CD1c-positive myeloid dendritic cell (primary cell): Measurements from ENCODE around the gene PCDH19.
"Not testable (repeated sequence)": the region's sequence is repeated elsewhere in the genome, so short reads cannot be mapped to it uniquely, and the experiment has no call there.

Experiments used
- DNase-seq: peaks from one replicate; pipeline ENCODE4 v3.0.0-alpha.2; 2016; ENCODE audit errors: extremely low spot score

PCDH19 gene, protein sequence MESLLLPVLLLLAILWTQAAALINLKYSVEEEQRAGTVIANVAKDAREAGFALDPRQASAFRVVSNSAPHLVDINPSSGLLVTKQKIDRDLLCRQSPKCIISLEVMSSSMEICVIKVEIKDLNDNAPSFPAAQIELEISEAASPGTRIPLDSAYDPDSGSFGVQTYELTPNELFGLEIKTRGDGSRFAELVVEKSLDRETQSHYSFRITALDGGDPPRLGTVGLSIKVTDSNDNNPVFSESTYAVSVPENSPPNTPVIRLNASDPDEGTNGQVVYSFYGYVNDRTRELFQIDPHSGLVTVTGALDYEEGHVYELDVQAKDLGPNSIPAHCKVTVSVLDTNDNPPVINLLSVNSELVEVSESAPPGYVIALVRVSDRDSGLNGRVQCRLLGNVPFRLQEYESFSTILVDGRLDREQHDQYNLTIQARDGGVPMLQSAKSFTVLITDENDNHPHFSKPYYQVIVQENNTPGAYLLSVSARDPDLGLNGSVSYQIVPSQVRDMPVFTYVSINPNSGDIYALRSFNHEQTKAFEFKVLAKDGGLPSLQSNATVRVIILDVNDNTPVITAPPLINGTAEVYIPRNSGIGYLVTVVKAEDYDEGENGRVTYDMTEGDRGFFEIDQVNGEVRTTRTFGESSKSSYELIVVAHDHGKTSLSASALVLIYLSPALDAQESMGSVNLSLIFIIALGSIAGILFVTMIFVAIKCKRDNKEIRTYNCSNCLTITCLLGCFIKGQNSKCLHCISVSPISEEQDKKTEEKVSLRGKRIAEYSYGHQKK (N-terminal part only)

DNA sequence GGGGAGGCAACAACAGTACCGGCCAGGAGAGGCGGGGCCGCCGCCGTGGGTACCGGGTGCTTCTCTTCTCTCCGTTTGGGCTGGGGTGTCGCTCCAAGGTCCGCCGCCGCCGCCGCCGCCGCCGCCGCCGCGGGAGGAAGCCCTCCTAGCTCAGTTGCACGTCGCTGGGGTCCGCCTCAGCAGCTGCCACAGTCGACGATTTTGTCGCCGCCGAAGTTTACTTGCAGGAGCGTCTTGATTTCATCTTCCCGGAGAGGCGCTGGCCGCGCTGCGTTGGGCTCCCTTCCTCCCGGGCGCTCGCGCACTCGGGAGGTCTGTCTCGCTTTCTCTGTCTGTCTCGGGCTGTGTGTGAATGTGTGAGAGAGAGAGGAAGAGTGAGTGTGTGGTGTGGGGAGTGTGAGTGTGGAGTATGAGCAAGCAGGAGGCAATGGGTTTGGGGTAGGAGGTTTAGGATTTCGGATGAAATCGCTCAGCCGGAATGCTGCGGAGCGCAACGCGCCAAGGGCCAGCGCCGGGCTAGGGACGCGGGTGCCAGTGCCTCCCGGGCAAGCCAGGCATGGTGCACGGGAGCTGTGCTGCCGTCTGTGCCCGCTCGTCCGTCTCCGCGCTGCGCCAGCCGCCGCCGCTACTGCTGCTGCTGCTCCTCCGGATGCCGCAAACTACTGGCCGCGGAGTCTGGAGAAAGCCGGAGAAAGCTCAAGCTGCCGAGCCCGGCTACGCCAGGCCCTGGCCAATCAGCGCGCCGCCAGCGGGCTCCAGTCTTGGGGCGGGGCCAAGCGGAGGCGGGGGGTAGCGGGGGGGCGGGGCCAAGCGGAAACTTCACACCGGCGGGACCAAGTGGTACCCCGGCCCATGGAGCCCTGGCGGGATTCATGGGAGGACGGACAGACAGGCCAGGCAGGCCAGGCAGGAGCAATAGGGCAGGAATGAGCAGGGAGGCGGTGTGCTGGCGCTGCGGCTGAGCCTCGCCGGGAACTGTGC is at the start of gene PCDH19:
PCDH19 (minus strand) TSS at position 664 of the 981 bp plus-strand sequence. CDS start 1,676 bp downstream, outside the sequence.
- no peak for DNase-seq

DNA sequence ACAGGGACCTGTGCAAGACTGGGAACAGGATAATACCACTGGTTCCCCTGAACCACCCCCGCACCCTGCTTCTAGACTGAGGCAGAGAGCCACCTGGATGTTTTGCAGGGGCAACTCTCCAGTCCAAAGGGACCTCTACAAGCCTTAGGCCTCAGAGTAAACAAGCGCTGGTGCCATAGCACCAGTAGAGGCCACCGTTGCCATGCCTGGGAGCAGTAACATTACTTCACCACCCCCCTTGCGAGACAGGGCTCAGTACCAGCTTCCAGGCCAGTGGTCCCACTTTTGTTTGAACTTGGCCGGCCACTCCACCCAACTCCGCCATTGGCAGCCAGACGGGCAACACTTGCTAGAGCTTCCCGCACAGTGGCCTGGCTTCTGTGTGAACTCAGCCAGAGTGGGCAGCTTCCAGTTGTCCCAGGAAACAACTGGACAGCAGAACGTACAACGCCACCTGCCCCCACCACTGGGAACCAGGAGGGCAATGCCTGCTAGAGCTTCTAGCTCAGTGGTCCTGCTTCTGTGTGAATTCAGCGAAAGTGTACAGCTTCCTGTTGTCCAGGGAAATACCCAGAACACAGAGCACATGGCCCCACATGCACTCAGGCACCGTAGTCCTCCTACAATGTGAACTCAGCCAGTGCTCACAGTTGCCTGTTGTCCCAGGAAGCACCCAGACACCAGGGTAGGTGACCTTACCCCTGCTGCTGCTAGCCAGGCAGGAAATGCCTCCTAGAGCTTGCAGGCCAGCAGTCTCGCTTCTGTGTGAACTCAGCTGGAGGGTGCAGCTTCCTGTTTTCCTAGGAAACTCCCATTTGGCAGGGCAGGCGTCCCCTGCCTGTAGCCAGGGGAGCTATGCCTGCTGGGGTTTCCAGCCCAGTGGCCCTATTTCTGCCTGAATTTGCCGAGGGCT is 39.9 kb upstream of the PCDH19 start:
- no peak for DNase-seq

DNA sequence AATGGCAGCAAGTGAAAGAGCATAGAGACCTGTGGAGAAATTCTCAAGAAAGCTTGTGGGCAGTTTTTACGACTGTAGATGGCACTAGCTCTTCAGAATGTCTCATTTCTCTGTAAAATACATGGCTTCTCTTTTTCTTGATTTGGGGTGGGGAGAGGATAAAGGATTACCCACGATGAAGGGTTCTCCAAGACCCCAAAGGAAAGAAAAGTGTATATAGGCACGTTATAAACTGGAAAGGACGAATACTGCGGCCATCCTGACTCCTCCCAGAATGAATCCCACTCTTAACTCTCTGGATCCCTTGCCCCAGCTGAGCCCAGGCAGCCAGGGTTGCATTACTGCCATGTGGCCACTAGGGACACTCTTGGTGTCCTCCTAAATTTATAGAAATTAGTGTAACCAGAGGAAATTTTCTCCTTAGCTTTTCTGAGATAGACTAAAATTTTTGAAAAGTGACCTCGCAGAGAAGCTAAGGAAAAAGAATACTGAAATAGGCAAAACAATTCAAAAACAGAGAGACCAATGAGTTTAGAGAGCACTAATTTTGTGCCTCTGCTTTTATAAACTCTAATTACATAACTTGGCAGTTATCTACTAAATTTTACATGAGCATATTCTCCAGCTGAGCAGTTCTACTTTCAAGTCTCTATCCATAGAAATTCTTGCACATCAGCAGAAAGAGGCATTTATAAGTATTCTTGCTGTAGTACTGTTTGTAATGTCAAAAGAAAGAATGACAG is 37.8 kb upstream of the PCDH19 start:
- DNase-seq: peak; percentile 1

DNA sequence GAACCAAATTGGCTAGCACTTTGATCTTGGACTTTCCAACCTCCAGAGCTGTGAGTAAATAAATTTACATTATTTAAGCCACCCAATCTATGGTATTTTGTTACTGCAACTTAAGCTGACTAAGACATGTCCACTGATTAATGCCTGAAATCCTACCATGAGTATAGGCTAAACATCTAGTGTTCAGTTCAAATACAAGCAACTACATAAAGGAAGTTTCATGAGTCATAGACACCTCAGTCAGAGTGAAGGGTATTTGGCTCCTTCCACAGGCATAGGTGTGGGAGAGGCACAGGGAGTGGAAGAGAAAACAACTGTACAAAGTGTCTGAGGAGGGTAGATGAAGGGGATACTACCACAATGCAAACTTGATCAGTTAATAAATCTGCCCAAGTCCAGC is 35.5 kb upstream of the PCDH19 start:
- DNase-seq: no peak

DNA sequence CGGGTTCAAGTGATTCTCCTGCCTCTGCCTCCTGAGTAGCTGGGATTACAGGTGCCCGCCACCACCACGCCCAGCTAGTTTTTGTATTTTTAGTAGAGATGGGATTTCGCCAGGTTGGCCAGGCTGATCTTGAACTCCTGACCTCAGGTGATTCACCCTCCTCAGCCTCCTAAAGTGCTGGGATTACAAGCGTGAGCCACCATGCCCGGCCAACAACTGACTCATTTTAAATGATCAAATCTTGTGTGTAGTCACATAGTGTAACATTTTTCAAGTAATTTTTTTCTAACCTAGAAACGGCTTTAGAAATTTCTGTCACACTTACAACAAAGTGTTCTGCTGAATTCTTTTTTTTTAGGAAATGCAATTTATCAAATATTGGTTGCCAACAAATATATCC is 31.2 kb upstream of the PCDH19 start:
- not testable (repeated sequence) for DNase-seq

DNA sequence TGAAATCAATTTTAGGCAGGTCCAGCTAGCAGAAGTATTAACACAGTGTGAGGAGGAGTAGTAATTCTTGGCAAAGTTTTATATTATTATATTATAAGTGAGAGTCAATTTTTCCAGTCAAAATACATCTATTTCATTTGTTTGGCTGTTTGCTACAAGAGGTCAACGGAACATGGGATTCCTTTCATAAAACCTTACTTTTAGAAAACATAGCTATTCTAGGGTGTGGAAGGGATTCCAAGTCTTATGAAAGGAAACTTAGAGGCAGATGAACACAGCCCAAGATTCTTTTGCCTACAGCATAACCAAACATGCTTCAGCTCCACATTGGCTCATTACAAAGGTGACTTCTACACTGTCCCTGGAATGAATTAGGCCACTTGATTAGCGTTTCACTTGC is 29.9 kb upstream of the PCDH19 start:
- DNase-seq: no peak

DNA sequence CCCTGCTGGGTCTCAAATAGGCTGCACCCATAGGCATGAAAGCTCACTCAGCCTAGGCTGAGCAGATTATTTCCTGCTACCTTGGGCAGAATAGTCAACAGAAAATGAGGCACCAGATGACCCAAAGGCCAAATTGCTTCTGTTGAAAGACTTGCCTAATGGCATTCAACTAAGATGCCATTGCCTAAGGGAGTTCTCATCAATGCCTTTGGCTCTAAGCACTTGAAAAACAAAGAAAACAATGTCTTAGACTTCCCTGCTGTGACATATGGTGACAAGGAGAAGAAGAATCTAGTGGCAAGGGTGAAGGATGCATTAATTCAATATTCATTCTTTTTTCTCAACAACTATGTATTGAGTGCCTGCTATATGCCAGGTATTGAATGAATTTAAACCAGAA is 25.7 kb upstream of the PCDH19 start:
- DNase-seq: no peak

DNA sequence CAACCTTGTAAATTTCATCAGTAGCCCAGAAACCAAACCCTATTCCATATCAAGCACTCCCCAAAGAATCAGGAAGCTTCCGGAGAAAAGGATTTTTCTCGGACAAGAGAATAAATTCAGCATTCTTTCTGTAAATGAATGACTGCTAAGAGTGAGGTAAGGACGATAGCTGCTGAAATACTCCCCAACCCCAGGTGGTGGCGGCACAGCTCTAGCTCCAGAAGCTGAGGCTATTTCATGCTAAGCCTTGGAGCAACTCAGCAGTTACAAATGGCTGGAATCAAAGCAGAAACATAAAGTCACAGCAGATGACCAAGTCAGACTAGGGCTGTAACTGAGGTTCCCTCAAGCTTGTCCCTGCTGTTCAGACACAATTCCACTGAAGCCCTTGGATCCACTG is 13.9 kb upstream of the PCDH19 start:
- DNase-seq: no peak

DNA sequence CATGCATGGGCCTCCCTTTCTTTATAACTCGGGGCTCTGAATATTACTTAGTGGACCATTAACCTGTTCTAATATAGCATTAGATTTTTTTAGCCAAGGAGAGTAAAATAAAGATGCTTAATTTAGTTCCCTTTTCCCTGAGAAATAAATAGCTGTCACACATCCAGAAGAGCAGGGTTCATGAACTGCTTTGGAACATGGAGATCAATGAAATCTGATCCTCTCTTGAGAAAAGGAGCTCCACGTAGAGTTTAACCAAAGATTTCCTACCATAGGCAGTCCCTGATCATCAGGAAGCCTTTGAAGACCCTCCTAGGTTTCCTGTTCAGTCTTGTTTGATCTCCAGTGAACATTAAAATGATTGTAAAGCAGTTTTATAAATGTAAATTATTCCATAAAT is 8.5 kb upstream of the PCDH19 start:
- DNase-seq: no peak

DNA sequence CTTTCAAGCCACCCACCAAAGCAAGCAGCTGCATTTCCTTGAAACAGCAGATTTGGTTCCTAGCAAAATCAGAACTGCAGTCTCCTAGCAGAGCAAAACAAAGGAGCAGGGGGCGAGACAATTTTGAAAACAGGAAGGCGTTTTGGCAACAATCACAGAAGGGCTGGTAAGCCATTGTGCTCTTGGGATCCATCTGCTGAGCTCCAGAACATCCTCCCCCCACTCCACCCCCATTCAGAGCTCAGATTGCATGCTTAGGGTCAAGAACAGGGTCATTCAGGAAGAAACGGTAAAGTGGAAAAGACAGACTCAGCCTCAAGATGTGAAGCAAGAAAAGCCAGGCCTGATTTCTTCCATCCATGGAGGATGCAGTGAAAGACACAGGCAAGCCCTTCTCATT is 7.6 kb upstream of the PCDH19 start:
- no peak for DNase-seq

DNA sequence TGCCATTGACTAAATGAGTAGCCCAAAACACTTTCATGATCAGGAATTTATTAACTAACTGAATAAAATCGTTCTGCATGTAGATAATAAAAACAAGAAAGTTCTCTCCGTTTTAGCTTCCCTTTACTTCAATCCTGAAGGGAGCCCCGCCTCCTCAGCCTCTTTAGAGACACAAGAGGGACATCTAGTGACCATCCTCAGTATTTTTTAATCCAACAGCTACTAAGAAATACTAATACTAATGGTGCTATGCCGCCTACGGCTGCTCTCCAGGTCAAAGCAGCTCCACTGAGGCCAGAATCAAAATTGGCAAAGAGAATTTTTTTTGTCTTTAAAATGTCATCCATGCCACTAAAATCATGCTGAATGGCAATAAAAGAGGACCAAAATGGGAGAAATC is 3.2 kb upstream of the PCDH19 start:
- peak; percentile 43 for DNase-seq

DNA sequence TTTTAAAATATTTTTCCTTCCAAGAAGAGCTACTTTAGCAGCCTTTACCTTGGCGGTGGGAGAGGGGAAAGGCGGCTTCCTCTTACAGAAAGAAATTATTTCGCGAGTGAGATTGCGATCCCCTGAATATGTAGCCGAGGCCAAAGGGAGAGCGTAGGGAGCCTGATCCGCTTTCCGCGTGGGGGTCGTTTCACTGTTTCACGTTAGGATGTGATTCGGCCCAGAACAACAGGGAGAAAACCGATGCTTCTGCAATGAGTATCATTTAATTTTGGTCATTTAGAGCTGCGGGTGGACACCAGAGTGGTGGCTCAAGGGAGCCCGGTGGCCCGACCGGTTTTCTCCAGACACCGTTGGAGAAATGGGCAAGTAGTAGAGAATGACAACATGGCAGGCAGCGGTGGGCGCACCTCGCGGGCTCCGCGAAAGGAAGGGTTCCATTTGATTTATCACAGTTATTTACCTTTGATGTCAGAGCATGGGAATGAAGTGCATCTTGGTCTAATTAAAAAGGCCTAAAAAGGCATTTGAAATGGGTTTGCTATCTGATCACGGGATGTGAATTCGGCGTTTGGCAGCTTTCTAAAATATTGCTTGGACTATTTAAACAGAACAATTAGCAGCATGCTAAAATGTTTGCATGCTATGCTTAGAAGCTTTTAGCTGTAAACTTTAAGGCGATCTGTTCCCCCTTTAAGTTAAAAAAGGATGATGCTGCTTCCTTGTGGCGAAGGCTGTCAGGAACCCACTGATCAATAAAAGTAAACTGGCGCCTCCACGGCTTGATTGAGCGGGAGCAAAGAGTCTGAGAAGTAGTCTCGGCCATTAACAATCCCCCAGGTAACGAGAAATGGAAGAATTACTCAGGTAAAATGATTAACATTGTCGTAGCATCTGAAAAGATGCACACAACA is 2.0 kb upstream of the PCDH19 start:
- DNase-seq: no peak

DNA sequence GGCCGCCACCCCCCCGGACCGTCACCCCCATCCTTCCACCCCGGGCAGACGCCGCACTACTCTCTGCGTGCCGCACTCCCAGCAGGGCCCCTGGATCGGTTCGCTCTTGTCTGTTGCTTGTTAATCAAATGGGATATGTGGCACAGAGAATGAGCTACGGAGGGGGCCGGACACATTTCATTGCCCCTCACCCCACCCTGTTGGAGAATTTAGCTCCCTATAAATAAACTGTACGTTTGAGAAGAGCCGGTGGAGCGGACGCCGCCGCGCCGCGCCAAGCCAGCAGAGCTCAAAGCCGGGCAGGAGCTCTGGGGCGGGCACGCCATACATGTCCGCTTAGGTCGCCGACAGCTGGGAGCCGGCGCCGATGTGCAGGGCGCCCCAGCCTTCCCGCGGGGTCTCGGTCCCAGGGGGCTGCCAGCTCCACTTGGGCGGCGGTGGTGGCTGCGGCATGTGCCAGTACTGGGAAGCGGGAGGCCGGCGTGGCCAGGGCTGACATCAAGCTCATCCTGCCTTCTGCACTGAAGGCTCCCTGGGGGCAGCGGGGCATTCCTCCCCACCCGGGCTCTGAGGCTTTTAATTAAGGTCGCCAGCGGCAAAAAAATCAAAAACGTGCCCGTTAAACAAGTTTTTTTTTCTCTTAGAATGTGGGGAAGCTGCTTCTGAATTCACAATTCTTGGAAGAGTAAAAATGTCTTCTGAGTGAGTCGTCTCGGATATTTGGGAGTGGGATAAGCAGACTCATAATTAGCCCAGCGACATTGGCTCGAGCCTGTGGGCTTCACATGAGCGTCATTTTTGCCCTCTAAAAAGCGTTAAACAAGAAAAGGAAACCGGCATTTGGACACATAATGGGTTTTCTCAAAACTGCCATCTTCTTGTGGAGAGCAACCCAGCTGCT is 1.1 kb upstream of the PCDH19 start:
- no peak for DNase-seq

DNA sequence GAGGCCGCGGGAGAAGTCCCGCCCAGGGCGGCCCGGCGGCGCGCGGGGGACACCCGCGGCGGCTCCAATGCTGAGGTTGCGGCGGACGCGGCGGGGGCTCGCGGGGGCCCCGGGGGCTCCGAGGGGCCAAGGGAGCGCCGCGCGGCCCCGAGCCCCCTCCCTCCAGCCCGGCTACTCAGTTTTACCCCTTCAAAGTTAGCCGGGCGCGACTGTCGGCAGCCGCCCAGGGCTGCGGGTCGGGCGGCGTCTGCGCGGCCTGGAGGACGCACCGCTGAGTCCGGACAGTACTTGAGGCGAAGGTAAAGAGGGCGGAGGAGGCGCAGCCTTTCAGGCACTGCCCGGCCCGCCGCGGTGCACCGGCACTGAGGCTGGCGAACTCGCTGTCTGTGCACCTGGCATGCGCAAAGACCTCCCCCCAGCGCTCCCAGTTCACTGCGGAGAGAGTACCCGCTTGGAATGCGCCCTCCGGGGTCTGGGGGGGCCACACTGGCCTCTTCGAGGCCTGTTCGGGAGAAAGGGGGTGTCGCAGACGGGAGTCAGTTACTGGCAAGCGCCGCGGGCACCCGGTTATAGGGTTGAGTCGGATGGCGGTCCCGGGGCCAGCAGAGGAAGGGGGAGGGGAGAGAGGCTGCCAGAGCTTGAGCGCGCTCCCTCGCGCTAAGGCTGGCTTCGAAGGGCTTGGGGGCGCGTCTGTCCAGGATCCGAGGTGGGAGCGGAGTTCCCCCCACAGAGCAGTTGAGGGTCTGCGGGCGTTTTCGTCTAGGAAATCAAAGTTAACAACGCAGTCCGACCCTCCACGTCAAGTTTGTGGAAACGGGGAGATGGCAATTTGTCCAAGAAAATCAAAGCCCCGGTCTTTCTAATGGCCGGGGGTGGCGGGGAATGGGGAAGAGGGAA is 1.1 kb downstream of the PCDH19 start:
- DNase-seq: no peak

DNA sequence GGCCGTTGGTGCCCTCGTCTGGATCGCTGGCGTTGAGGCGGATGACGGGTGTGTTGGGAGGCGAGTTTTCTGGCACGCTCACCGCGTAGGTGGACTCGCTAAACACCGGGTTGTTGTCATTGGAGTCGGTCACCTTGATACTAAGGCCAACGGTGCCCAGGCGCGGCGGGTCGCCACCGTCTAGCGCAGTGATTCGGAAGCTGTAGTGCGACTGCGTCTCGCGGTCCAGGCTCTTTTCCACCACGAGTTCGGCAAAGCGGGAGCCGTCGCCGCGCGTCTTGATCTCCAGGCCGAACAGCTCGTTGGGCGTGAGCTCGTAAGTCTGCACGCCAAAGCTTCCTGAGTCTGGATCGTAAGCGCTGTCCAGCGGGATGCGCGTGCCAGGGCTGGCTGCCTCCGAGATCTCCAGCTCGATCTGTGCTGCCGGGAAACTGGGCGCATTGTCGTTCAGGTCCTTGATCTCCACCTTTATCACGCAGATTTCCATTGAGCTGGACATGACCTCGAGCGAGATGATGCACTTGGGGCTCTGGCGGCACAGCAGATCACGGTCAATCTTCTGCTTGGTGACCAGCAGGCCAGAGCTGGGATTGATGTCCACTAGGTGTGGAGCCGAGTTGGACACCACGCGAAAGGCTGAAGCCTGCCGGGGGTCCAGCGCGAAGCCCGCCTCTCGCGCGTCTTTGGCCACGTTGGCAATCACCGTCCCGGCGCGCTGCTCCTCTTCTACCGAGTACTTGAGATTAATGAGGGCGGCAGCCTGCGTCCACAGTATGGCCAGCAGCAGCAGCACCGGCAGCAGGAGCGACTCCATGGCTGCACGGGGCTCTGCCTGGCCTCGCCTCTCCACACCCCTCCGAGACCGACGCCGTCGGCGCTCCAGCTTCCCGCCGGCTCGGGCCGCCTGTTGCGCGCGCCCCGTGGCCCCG is 2.0 kb downstream of the PCDH19 start:
- no peak for DNase-seq
